HL-60/S4 (cell line): ENCODE measurements around the gene HYAL2.

Source experiments
- in situ Hi-C: fragments of 300-500 bp; cut with MboI; formaldehyde crosslinking; loops from 2 replicates; pipeline ENCODE4 v1.14.3; 2022; ENCODE audit warnings: low sequenced_read_pairs

HYAL2 gene

GRCh38 chr3:50333744-50334328, 11.3 kb upstream of the HYAL2 start:
- in situ Hi-C loops, result no loop called here

- in situ Hi-C loops, result no loop called here
These were observed 8.9 kb upstream of the HYAL2 start for GRCh38 chr3:50331364-50331907.

- in situ Hi-C loops, result no loop called here
These were observed 7.8 kb upstream of the HYAL2 start for GRCh38 chr3:50330330-50330729.

- in situ Hi-C loops, result no loop called here
These were observed 5.6 kb upstream of the HYAL2 start, which contains the start of gene TUSC2 for GRCh38 chr3:50327943-50328691. Gene TUSC2, minus strand, starts transcription at chr3:50328223. Its CDS starts 124 bp downstream, at chr3:50328099.

GRCh38 chr3:50327129-50327528, 4.6 kb upstream of the HYAL2 start:
- in situ Hi-C loops, result no loop called here

- in situ Hi-C loops, result no loop called here
These were observed 3.6 kb upstream of the HYAL2 start for GRCh38 chr3:50326182-50326541.

GRCh38 chr3:50325497-50326181, 3.1 kb upstream of the HYAL2 start:
- in situ Hi-C loops, result no loop called here

- in situ Hi-C loops, result no loop called here
These were observed 2.6 kb upstream of the HYAL2 start for GRCh38 chr3:50325113-50325480.

GRCh38 chr3:50324351-50325112, 2.0 kb upstream of the HYAL2 start:
- in situ Hi-C loops, result no loop called here

GRCh38 chr3:50323614-50324199, 1.2 kb upstream of the HYAL2 start:
- in situ Hi-C loops, result no loop called here

- in situ Hi-C loops, result no loop called here
These were observed 601 bp upstream of the HYAL2 start for GRCh38 chr3:50323092-50323600.

- in situ Hi-C loops, result no loop called here
These were observed 495 bp downstream of the HYAL2 start for GRCh38 chr3:50322115-50322385.

GRCh38 chr3:50321336-50322114, 1.0 kb downstream of the HYAL2 start:
- in situ Hi-C loops, result no loop called here

- in situ Hi-C loops, result no loop called here
These were observed 1.7 kb downstream of the HYAL2 start for GRCh38 chr3:50320853-50321335.

GRCh38 chr3:50319894-50320625, 2.5 kb downstream of the HYAL2 start:
- in situ Hi-C loops, result no loop called here

GRCh38 chr3:50319181-50319893, 3.2 kb downstream of the HYAL2 start:
- in situ Hi-C loops, result no loop called here

- in situ Hi-C loops, result no loop called here
These were observed 3.9 kb downstream of the HYAL2 start for GRCh38 chr3:50318615-50319014.

GRCh38 chr3:50318163-50318562, 4.4 kb downstream of the HYAL2 start:
- in situ Hi-C loops, result no loop called here

- in situ Hi-C loops, result no loop called here
These were observed 5.2 kb downstream of the HYAL2 start for GRCh38 chr3:50317300-50317699.
